ENCODE data around the gene MGST3.
"Not testable (repeated sequence)": the region's sequence is repeated elsewhere in the genome, so short reads cannot be mapped to it uniquely, and the experiment has no call there.

Gene MGST3

GRCh38 chr1:165697881-165698760, 67.1 kb downstream of the MGST3 start, which contains the start of gene ALDH9A1:
TSS of gene ALDH9A1 (minus strand) at chr1:165698562. CDS start at chr1:165698558, 4 bp downstream.
- DNase-seq (ENCODE audit: low read depth): peak; percentile 74

- no peak for DNase-seq (ENCODE audit: low read depth)
These were observed 67.7 kb downstream of the MGST3 start for GRCh38 chr1:165698761-165699052.

- no peak for DNase-seq (ENCODE audit: low read depth)
These were observed 68.5 kb downstream of the MGST3 start for GRCh38 chr1:165699577-165699976.

- not testable (repeated sequence) for DNase-seq (ENCODE audit: low read depth)
These were observed 70.9 kb downstream of the MGST3 start for GRCh38 chr1:165701922-165702321.

- no peak for DNase-seq (ENCODE audit: low read depth)
These were observed 72.6 kb downstream of the MGST3 start for GRCh38 chr1:165703648-165704047.

All from stimulated activated CD8-positive, alpha-beta memory T cell treated with anti-CD3 and anti-CD28 coated beads, Interleukin-7, amount 100 ng/mL, for 24 hours (primary cell).